GM12878 (cell line): ENCODE data around the gene S1PR4. TPM values are rescaled to one million over a fixed set of nuclear protein-coding genes. Genes with fewer than 3 reads are reported as not detected.

Experiments used
- ATAC-seq: fragments of 200-7000 bp; cut with Tn5 transposase; 3 replicates; pipeline ENCODE4 v1.9.1; 2020; ENCODE audit warnings: mild to moderate bottlenecking, moderate library complexity
- BruUV-seq: library from RNA; stranded (reverse); fragments of 400-500 nt; replicated peaks from 2 replicates; lab custom pipeline; 2021; lab: Mats Ljungman, UMichigan
- CTCF ChIA-PET: fragments of 300-600 bp; sonication (Branson Sonifier 250); formaldehyde crosslinking; extraction: SDS; loops from one replicate; lab custom pipeline; 2021; ENCODE audit warnings: inconsistent platforms; lab: Yijun Ruan, JAX
- POLR2A ChIA-PET: fragments of 350-600 bp; formaldehyde crosslinking; extraction: SDS; loops from one replicate; lab custom pipeline; 2021; ENCODE audit warnings: inconsistent platforms; lab: Charles Lee
- RAD21 ChIA-PET: fragments of 300-600 bp; sonication (Branson Sonifier 250); formaldehyde crosslinking; loops from one replicate; lab custom pipeline; 2023; ENCODE audit warnings: antibody characterized with exemption; ENCODE audit not compliant: unreplicated experiment; lab: Charles Lee
- SMC1A ChIA-PET: fragments of 300-600 bp; sonication (Branson Sonifier 250); formaldehyde crosslinking; loops from one replicate; lab custom pipeline; 2023; ENCODE audit not compliant: unreplicated experiment, uncharacterized antibody; lab: Charles Lee
- DNase-seq: peaks from one replicate; pipeline ENCODE4 v3.0.0-alpha.2; 2011; ENCODE audit warnings: low read depth, low spot score
- FAIRE-seq: peaks from 3 replicates; lab custom pipeline; 2011; peaks lifted over from hg19 to GRCh38; lab: Jason Lieb, UNC
- H2AFZ ChIP-seq: 2 replicates; pipeline ENCODE4 v1.6.0; 2011; ENCODE audit warnings: low read depth, low read length, control low read depth; ENCODE audit not compliant: control insufficient read depth
- H3K27ac ChIP-seq: 2 replicates; pipeline ENCODE4 v1.5.1; 2011; ENCODE audit warnings: control low read depth; ENCODE audit not compliant: control insufficient read depth, insufficient read depth
- H3K27me3 ChIP-seq, 2 experiments: replicated peaks in 1 of 2; 2 replicates each; pipeline versions ENCODE4 v1.6.0 to v1.6.1; 2011; ENCODE audit warnings: low read length in 1 of 2; ENCODE audit not compliant: control insufficient read depth in 2 of 2, insufficient read depth in 2 of 2
- H3K36me3 ChIP-seq, 2 experiments: 2 replicates each; pipeline ENCODE4 v1.5.1; 2011; ENCODE audit warnings: low read length in 1 of 2; ENCODE audit not compliant: control insufficient read depth in 2 of 2, insufficient read depth in 2 of 2
- H3K4me1 ChIP-seq: 2 replicates; pipeline ENCODE4 v1.6.1; 2011; ENCODE audit warnings: mild to moderate bottlenecking, low read length, moderate library complexity, mixed read lengths; ENCODE audit not compliant: control insufficient read depth, insufficient read depth
- H3K4me2 ChIP-seq: 2 replicates; pipeline ENCODE4 v1.6.0; 2011; ENCODE audit warnings: control low read depth; ENCODE audit not compliant: control insufficient read depth, insufficient read depth
- H3K4me3 ChIP-seq: fragments of 200-600 bp; sonication (generic); 2 replicates; pipeline ENCODE4 v1.5.1; 2016
- H3K79me2 ChIP-seq: 2 replicates; pipeline ENCODE4 v1.6.0; 2011; ENCODE audit warnings: low read length; ENCODE audit not compliant: control insufficient read depth, insufficient read depth
- H3K9ac ChIP-seq: 2 replicates; pipeline ENCODE4 v1.8.0; 2011; ENCODE audit warnings: low read length, control low read depth, mixed read lengths; ENCODE audit not compliant: control insufficient read depth, insufficient read depth
- H3K9me3 ChIP-seq: replicated peaks from 3 replicates; pipeline ENCODE4 v1.5.1; 2011; ENCODE audit warnings: mild to moderate bottlenecking, low read length; ENCODE audit not compliant: control insufficient read depth, insufficient read depth
- H4K20me1 ChIP-seq: 2 replicates; pipeline ENCODE4 v1.6.0; 2011; ENCODE audit not compliant: control insufficient read depth, insufficient read depth
- DPF2 ChIP-seq: fragments of 450-650 bp; IDR thresholded peaks from 2 replicates; pipeline ENCODE4 v1.6.1; 2017; ENCODE audit warnings: mild to moderate bottlenecking
- EED ChIP-seq: sonication (generic); IDR thresholded peaks from 2 replicates; pipeline ENCODE4 v1.6.1; 2016; ENCODE audit warnings: antibody characterized with exemption, low read depth
- IKZF2 ChIP-seq, 2 experiments: fragments of 450-650 bp; IDR thresholded peaks; 2 replicates each; pipeline ENCODE4 v1.6.1; 2017; ENCODE audit warnings: mild to moderate bottlenecking in 2 of 2, moderate library complexity in 2 of 2
- IRF4 ChIP-seq: IDR thresholded peaks from 2 replicates; pipeline ENCODE4 v1.6.1; 2011; ENCODE audit warnings: low read depth, low read length
- MEF2B ChIP-seq: fragments of 450-650 bp; IDR thresholded peaks from 2 replicates; pipeline ENCODE4 v1.6.1; 2018; ENCODE audit warnings: mild to moderate bottlenecking, moderate library complexity; ENCODE audit not compliant: partially characterized antibody, poor library complexity, severe bottlenecking
- NR2F1 ChIP-seq: fragments of 450-650 bp; conservative IDR thresholded peaks from 2 replicates; pipeline ENCODE4 v1.6.1; 2017; ENCODE audit warnings: mild to moderate bottlenecking
- RBBP5 ChIP-seq: fragments of 200-600 bp; sonication (generic); conservative IDR thresholded peaks from 2 replicates; pipeline ENCODE4 v1.6.1; 2016
- YBX1 ChIP-seq: fragments of 450-650 bp; IDR thresholded peaks from 2 replicates; pipeline ENCODE4 v1.6.1; 2016; ENCODE audit warnings: antibody characterized with exemption
- WGBS: methylation state at CpG from one replicate; pipeline ENCODE4 v1.1.6; 2016; ENCODE audit warnings: low lambda C conversion rate; ENCODE audit not compliant: insufficient replicate concordance, insufficient coverage; ENCODE audit errors: missing lambda C conversion rate; 5-methylcytosine and 5-hydroxymethylcytosine counted together
- in situ Hi-C: fragments of 300-500 bp; cut with MboI; formaldehyde crosslinking; loops from 9 replicates; pipeline ENCODE4 v1.14.3; 2018; ENCODE audit warnings: mixed read lengths
- intact Hi-C: fragments of 100-400 bp; cut with micrococcal nuclease; formaldehyde crosslinking; loops from one replicate; pipeline ENCODE4 v1.14.2; 2022; ENCODE audit not compliant: unreplicated experiment
- polyA plus RNA-seq, 11 experiments: library from polyadenylated mRNA; depleted of rRNA in 4 of 11; unstranded in 6 of 11; stranded (reverse) in 5 of 11; fragments of >200 nt; fragmentation: Nextera tagmentation in 4 of 11; fragmentation: Illumina TruSeq in 1 of 11; extraction: Ambion mirVana in 4 of 11; extraction: Trizol in 1 of 11; gene quantifications; 1 replicate in 1 of 11; 2 replicates in 10 of 11; pipeline versions ENCODE4 v1.2.1 to v1.2.3, GENCODE V29; 2011 to 2016; ENCODE audit warnings: inconsistent platforms in 2 of 11, missing spikeins in 2 of 11, low read depth in 1 of 11
- total RNA-seq, 4 experiments: library from RNA; depleted of rRNA in 3 of 4; stranded (reverse); fragments of >200 nt in 3 of 4; fragmentation: Illumina TruSeq in 1 of 4; extraction: Trizol in 1 of 4; gene quantifications; 2 replicates each; pipeline versions ENCODE4 v1.2.1 to v1.2.3, GENCODE V29; 2013 to 2021
- TF ChIP-seq, protein P1 (sequence below): fragments of 450-650 bp; formaldehyde crosslinking; IDR thresholded peaks from 2 replicates; pipeline ENCODE4 v1.4.0; 2022; ENCODE audit warnings: mild to moderate bottlenecking, moderate library complexity
- TF ChIP-seq, protein P2 (sequence below): fragments of 450-650 bp; IDR thresholded peaks from 2 replicates; pipeline ENCODE4 v1.6.1; 2018; ENCODE audit warnings: mild to moderate bottlenecking, low read depth, moderate library complexity; ENCODE audit not compliant: partially characterized antibody
- TF ChIP-seq, protein P3 (sequence below): IDR thresholded peaks from 2 replicates; pipeline ENCODE4 v1.6.1; 2012; ENCODE audit warnings: low read depth, low read length, improper control_type of control experiment

Gene S1PR4
- total and polyA plus RNA-seq, 10 of the 15 experiments (the other 5 are each of a cell fraction or from before 2014, with no cell fraction given) = 0.19 to 57.7 (median 32.4) TPM; not detected in 1

DNA sequence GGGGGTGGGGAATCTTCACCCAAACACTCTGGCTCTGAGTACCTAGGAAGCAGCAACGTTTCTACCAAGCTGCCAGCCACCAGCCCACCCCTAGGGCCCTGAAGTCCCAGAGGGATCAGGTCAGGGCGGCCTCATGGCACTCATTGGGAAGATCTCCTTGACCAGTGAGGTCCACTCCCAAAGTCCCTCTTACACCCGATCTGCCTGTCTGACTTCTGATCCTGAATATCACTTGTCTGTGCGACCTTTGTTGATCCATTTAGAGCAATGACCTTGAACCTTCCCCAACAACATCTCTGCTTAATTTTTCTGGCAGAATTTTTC lies 44.8 kb upstream of the S1PR4 start (continued):
- TF ChIP-seq, protein P1, sequence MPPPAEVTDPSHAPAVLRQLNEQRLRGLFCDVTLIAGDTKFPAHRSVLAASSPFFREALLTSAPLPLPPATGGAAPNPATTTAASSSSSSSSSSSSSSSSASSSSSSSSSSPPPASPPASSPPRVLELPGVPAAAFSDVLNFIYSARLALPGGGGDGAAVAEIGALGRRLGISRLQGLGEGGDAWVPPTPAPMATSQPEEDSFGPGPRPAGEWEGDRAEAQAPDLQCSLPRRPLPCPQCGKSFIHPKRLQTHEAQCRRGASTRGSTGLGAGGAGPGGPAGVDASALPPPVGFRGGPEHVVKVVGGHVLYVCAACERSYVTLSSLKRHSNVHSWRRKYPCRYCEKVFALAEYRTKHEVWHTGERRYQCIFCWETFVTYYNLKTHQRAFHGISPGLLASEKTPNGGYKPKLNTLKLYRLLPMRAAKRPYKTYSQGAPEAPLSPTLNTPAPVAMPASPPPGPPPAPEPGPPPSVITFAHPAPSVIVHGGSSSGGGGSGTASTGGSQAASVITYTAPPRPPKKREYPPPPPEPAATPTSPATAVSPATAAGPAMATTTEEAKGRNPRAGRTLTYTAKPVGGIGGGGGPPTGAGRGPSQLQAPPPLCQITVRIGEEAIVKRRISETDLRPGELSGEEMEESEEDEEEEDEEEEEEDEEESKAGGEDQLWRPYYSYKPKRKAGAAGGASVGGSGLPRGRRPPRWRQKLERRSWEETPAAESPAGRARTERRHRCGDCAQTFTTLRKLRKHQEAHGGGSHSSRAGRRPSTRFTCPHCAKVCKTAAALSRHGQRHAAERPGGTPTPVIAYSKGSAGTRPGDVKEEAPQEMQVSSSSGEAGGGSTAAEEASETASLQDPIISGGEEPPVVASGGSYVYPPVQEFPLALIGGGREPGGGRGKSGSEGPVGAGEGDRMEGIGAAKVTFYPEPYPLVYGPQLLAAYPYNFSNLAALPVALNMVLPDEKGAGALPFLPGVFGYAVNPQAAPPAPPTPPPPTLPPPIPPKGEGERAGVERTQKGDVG (CRISPR knock-in tag) = no peak
- TF ChIP-seq, all 136 proteins: peak for 0

DNA sequence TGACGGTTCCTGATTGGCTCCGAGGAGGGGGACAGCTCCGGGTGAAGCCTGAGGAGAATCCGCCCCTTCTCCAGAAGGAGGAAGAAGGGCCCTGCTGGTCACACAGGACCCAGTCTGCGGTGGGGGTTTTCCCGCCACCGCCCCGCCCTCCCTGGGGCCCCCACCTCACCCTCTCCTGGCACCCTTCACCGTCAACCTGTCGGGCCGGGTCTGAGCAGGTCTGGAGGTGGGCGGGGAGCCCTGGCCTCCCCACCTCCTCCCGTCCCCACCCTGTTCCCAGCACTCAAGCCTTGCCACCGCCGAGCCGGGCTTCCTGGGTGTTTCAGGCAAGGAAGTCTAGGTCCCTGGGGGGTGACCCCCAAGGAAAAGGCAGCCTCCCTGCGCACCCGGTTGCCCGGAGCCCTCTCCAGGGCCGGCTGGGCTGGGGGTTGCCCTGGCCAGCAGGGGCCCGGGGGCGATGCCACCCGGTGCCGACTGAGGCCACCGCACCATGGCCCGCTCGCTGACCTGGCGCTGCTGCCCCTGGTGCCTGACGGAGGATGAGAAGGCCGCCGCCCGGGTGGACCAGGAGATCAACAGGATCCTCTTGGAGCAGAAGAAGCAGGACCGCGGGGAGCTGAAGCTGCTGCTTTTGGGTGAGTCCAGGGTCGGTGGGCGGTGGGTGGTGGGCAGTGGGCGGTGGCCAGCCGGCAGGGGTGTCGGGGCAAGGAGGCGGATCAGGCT lies 42.4 kb upstream of the S1PR4 start, which contains the start of gene GNA15:
GNA15 (plus strand) TSS at position 73 of the 723 bp plus-strand sequence; CDS start at position 491, 418 bp downstream.
- intact Hi-C loops (no loop called here), in situ Hi-C loops (no loop called here)
- 17% methylated on average over 31 of the region's 40 CpGs for WGBS
- H2AFZ ChIP-seq = peak within 1 kb of the TSS; percentile 66
- H3K36me3 ChIP-seq = no peaks in the 10 kb centered on the region; a peak in 1 of 4 replicates
- H3K4me3 ChIP-seq = peak within 1 kb of the TSS; percentile 84
- ATAC-seq (peak; percentile 71), DNase-seq (no peak), FAIRE-seq (no peak)
- BruUV-seq = TSS peak; percentile 70
- ChIA-PET CTCF (interaction anchor here (0.6 to 3.9 kb wide), 6 partner anchors 10 to 186 kb away, joined by 3 to 30 read pairs (median 3); no protein-coding TSS in a partner anchor), SMC1A (interaction anchor here (1.0 to 1.5 kb wide), 3 partner anchors 8 to 12 kb away, joined by 3 to 5 read pairs (median 5); no protein-coding TSS in a partner anchor), RAD21 (interaction anchor here (0.8 kb wide), 1 partner anchor 9 kb away, joined by 3 read pairs; no protein-coding TSS in a partner anchor), POLR2A (interaction anchor here (0.5 to 2.4 kb wide), 5 partner anchors 8 to 186 kb away, joined by 4 to 27 read pairs (median 5); no protein-coding TSS in a partner anchor)
- no peaks in the 10 kb centered on the region; the same call in 2 of the 3 replicates for H3K9me3 ChIP-seq
- H3K9ac ChIP-seq = peak within 1 kb of the TSS; percentile 63
- H4K20me1 ChIP-seq = no peaks in the 10 kb centered on the region
- H3K4me1 ChIP-seq = peaks cover 22% of the 10 kb centered on the region
- no peaks in the 10 kb centered on the region for H3K27me3 ChIP-seq
- peak within 1 kb of the TSS; percentile 30; the same call in 1 of the 2 replicates for H3K27ac ChIP-seq
- peak within 1 kb of the TSS; percentile 86 for H3K4me2 ChIP-seq
- H3K79me2 ChIP-seq = peaks cover 15% of the 10 kb centered on the region
- TF ChIP-seq NR2F1 (peak; percentile 66), RBBP5 (no peak), IRF4 (no peak), MEF2B (peak; percentile 62), IKZF2 (IDR thresholded peaks at IDR 0.05) (peak; percentile 52 to 56; a peak in 3 of 4 replicates), EED (peak; percentile 47; the same call in 1 of the 2 replicates), YBX1 (no peak), DPF2 (peak; percentile 76)
- TF ChIP-seq, protein P2, sequence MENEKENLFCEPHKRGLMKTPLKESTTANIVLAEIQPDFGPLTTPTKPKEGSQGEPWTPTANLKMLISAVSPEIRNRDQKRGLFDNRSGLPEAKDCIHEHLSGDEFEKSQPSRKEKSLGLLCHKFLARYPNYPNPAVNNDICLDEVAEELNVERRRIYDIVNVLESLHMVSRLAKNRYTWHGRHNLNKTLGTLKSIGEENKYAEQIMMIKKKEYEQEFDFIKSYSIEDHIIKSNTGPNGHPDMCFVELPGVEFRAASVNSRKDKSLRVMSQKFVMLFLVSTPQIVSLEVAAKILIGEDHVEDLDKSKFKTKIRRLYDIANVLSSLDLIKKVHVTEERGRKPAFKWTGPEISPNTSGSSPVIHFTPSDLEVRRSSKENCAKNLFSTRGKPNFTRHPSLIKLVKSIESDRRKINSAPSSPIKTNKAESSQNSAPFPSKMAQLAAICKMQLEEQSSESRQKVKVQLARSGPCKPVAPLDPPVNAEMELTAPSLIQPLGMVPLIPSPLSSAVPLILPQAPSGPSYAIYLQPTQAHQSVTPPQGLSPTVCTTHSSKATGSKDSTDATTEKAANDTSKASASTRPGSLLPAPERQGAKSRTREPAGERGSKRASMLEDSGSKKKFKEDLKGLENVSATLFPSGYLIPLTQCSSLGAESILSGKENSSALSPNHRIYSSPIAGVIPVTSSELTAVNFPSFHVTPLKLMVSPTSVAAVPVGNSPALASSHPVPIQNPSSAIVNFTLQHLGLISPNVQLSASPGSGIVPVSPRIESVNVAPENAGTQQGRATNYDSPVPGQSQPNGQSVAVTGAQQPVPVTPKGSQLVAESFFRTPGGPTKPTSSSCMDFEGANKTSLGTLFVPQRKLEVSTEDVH = no peak
- TF ChIP-seq, protein P3, sequence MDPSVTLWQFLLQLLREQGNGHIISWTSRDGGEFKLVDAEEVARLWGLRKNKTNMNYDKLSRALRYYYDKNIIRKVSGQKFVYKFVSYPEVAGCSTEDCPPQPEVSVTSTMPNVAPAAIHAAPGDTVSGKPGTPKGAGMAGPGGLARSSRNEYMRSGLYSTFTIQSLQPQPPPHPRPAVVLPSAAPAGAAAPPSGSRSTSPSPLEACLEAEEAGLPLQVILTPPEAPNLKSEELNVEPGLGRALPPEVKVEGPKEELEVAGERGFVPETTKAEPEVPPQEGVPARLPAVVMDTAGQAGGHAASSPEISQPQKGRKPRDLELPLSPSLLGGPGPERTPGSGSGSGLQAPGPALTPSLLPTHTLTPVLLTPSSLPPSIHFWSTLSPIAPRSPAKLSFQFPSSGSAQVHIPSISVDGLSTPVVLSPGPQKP = no peak
